Measurements from ENCODE around the gene ZDHHC1. TPM values are rescaled to one million over a fixed set of nuclear protein-coding genes. Genes with fewer than 3 reads are reported as not detected.

The ZDHHC1 gene
- polyA plus RNA-seq, 1 of the 3 experiments (the other 2 are of a cell fraction): 15.8 TPM

GRCh38 chr16:67428146-67428731 lies 12.0 kb upstream of the ZDHHC1 start:
- ChIA-PET POLR2A (interaction anchor here (1.0 kb wide), 1 partner anchor 37 kb away, joined by 3 read pairs; no protein-coding TSS in a partner anchor), CTCF (interaction anchor here (0.6 to 5.9 kb wide), 35 partner anchors 11 to 237 kb away, joined by 3 to 76 read pairs (median 5); partner anchors contain the start of genes ATP6V0D1, KCTD19, LRRC36 and RIPOR1)
- TF ChIP-seq SMC3 (IDR thresholded peaks at IDR 0.05; ENCODE audit: low read depth, low read length) (peak; percentile 74), RAD21 (IDR thresholded peaks at IDR 0.05; ENCODE audit: low read length) (peak; percentile 75), SIN3A (IDR thresholded peaks at IDR 0.05; ENCODE audit: borderline replicate concordance, low read depth, low read length) (no peak)
- TF ChIP-seq, protein P1, sequence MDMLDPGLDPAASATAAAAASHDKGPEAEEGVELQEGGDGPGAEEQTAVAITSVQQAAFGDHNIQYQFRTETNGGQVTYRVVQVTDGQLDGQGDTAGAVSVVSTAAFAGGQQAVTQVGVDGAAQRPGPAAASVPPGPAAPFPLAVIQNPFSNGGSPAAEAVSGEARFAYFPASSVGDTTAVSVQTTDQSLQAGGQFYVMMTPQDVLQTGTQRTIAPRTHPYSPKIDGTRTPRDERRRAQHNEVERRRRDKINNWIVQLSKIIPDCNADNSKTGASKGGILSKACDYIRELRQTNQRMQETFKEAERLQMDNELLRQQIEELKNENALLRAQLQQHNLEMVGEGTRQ (IDR thresholded peaks at IDR 0.05; ENCODE audit: borderline replicate concordance, low read depth, low read length): no peak
- TF ChIP-seq, protein P2, sequence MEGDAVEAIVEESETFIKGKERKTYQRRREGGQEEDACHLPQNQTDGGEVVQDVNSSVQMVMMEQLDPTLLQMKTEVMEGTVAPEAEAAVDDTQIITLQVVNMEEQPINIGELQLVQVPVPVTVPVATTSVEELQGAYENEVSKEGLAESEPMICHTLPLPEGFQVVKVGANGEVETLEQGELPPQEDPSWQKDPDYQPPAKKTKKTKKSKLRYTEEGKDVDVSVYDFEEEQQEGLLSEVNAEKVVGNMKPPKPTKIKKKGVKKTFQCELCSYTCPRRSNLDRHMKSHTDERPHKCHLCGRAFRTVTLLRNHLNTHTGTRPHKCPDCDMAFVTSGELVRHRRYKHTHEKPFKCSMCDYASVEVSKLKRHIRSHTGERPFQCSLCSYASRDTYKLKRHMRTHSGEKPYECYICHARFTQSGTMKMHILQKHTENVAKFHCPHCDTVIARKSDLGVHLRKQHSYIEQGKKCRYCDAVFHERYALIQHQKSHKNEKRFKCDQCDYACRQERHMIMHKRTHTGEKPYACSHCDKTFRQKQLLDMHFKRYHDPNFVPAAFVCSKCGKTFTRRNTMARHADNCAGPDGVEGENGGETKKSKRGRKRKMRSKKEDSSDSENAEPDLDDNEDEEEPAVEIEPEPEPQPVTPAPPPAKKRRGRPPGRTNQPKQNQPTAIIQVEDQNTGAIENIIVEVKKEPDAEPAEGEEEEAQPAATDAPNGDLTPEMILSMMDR (IDR thresholded peaks at IDR 0.05): peak; percentile 70
- Histone ChIP-seq H3K9me3 (no peaks in the 10 kb centered on the region), H3K9me2 (no peaks in the 10 kb centered on the region), H3K4me3 (ENCODE audit: low read depth in 2 of 2, low read length in 1 of 2) (no peak overlapping the region), H3K9ac (no peak overlapping the region), H3K36me3 (replicated peaks in 1 of 2; ENCODE audit: control insufficient read depth in 1 of 2, insufficient read depth in 2 of 2, low read length in 1 of 2) (no peaks in the 10 kb centered on the region), H3K79me2 (ENCODE audit: insufficient read depth) (no peaks in the 10 kb centered on the region), H3K27ac (ENCODE audit: low read depth in 2 of 2, low read length in 1 of 2) (no peak overlapping the region), H3F3A (replicated peaks; ENCODE audit: insufficient read depth) (no peaks in the 10 kb centered on the region), H2AFZ (ENCODE audit: low read depth) (no peak overlapping the region), H3K27me3 (ENCODE audit: insufficient read depth) (no peaks in the 10 kb centered on the region; the same call in 1 of the 2 replicates), H4K20me1 (ENCODE audit: insufficient read depth) (no peaks in the 10 kb centered on the region), H3K4me2 (no peak overlapping the region), H3K4me1 (ENCODE audit: control insufficient read depth in 1 of 2, insufficient read depth in 2 of 2, low read depth in 1 of 2, low read length in 1 of 2) (peaks cover 0 to 12% of the 10 kb centered on the region in 2 experiments; a peak in 1 of 4 replicates)
- WGBS (ENCODE audit: low lambda C conversion rate): 33% methylated on average over 8 of the region's 11 CpGs
- DNase-seq: peak; percentile 82

GRCh38 chr16:67426950-67427349 lies 10.7 kb upstream of the ZDHHC1 start:
- no peak overlapping the region for H3K27ac ChIP-seq (ENCODE audit: low read depth in 2 of 2, low read length in 1 of 2)
- no peaks in the 10 kb centered on the region for H3F3A ChIP-seq (replicated peaks; ENCODE audit: insufficient read depth)
- no peak overlapping the region for H3K4me2 ChIP-seq
- ChIA-PET CTCF (interaction anchor here (0.6 to 5.9 kb wide), 11 partner anchors 9 to 108 kb away, joined by 3 to 76 read pairs (median 6); partner anchors contain the start of genes ATP6V0D1, KCTD19, LRRC36 and ZDHHC1), POLR2A (no interaction called here)
- H4K20me1 ChIP-seq (ENCODE audit: insufficient read depth): no peaks in the 10 kb centered on the region
- no peaks in the 10 kb centered on the region for H3K79me2 ChIP-seq (ENCODE audit: insufficient read depth)
- no peaks in the 10 kb centered on the region for H3K9me2 ChIP-seq
- DNase-seq: no peak
- peaks cover 0 to 12% of the 10 kb centered on the region in 2 experiments; a peak in 1 of 4 replicates for H3K4me1 ChIP-seq (ENCODE audit: control insufficient read depth in 1 of 2, insufficient read depth in 2 of 2, low read depth in 1 of 2, low read length in 1 of 2)
- H3K36me3 ChIP-seq (replicated peaks in 1 of 2; ENCODE audit: control insufficient read depth in 1 of 2, insufficient read depth in 2 of 2, low read length in 1 of 2): no peaks in the 10 kb centered on the region
- H3K9ac ChIP-seq: no peak overlapping the region
- no peak overlapping the region for H3K4me3 ChIP-seq (ENCODE audit: low read depth in 2 of 2, low read length in 1 of 2)
- WGBS (ENCODE audit: low lambda C conversion rate): 69% methylated on average over 7 of the region's 7 CpGs
- H2AFZ ChIP-seq (ENCODE audit: low read depth): no peak overlapping the region
- H3K27me3 ChIP-seq (ENCODE audit: insufficient read depth): no peaks in the 10 kb centered on the region; the same call in 1 of the 2 replicates
- H3K9me3 ChIP-seq: no peaks in the 10 kb centered on the region
- TF ChIP-seq RAD21 (IDR thresholded peaks at IDR 0.05; ENCODE audit: low read length) (no peak), MEF2A (IDR thresholded peaks at IDR 0.05; ENCODE audit: borderline replicate concordance, low read depth) (no peak), SMC3 (IDR thresholded peaks at IDR 0.05; ENCODE audit: low read depth, low read length) (no peak), MAX (IDR thresholded peaks at IDR 0.05; ENCODE audit: low read depth) (no peak), USF1 (IDR thresholded peaks at IDR 0.05; ENCODE audit: borderline replicate concordance, low read depth) (no peak), TAF1 (IDR thresholded peaks at IDR 0.05; ENCODE audit: borderline replicate concordance, low read depth, low read length) (no peak), IRF3 (IDR thresholded peaks at IDR 0.05; ENCODE audit: low read depth, low read length) (no peak), MXI1 (IDR thresholded peaks at IDR 0.05; ENCODE audit: low read depth, low read length) (no peak), ZBTB33 (IDR thresholded peaks at IDR 0.05; ENCODE audit: borderline replicate concordance, low read depth) (no peak), REST (IDR thresholded peaks at IDR 0.05; ENCODE audit: low read depth, low read length) (no peak)
